HL-60/S4 treated with phorbol 12-myristate 13-acetate at 8.2 ng/mL for 4 days and 3 days (cell line): ENCODE results near the gene DYSF.

Source experiments
- in situ Hi-C: fragments of 300-500 bp; cut with MboI; formaldehyde crosslinking; loops from 2 replicates; pipeline ENCODE4 v1.15.0; 2022; ENCODE audit warnings: low sequenced_read_pairs

The DYSF gene

GRCh38 chr2:71695235-71696120, 242.1 kb downstream of the DYSF start:
- in situ Hi-C loops, result no loop called here

- in situ Hi-C loops, result no loop called here
These were observed 243.0 kb downstream of the DYSF start for GRCh38 chr2:71696381-71696780.

DNA sequence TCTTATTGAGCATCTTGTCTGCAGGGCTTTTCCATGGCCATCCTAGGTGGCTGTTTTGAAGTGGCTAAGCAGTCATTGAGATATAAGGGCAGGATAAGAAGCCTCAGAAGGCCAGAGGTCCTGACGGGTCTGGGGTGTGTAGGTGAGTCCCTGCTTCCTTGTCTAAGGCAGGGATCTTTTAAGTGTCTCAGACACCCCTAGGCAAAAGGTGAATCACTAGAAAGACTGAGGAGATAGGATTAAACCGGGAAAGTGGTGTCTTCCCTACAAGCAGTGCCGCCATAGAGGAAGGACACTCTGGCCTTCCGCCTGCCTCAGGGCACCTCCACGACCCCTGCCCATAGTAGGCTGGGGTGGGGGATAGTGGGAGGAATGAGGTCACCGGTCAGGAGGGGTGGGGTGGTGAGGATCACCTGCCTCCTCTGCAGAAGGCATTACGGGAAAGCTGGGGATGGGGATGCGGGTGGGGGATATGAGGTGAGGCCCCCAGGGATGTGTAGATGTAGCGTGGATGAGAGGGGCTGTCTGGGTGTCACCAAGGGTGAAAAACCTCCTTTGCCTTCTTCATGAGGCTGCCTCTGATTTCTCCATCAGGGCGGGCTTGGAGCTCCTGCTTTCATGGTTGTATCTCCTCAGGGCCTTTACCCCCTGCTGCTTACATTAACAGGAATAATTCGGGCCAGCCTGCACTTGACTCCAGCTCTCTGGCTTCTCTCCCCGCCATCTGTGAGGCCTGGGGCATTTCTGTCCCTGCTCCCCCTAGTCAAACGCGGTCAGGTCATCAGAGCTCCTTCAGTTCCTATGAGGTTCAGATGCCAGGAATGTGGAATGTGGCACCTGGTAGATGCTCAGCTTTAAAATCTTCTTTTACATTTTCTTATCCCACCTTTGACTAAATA, 244.0 kb downstream of the DYSF start:
- in situ Hi-C loops, result no loop called here

- in situ Hi-C loops, result no loop called here
These were observed 246.1 kb downstream of the DYSF start for GRCh38 chr2:71699428-71699827.

DNA sequence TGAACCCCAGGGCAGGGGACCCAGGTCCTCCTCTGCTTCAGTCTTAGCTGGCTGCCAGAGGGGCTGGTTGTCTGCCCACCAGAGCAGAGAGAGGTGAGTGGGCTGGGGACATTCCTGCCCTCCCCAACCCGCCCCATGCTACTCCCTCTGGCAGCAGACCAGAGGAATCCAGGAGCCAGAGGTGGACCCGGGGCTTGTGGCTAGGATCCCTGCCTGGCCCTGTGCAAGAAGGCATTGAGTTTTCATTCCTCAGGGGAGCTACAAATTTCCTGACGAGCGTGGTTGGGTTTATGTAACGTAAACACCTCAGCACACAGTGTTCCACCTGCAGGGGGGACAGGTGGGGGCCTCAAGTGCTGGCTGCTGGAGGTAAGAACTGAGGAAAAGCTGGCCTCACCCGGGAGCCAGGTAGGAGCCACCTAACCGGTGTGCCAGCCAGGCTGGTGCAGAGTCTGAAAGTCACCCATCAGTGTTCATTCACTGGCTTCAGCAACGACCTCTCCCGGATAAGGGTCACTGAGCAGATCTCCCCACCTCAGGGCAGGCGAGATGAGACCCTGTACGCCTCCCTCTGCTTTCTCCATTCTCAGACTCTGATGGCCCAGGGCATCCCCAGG, 246.8 kb downstream of the DYSF start:
- in situ Hi-C loops, result no loop called here

GRCh38 chr2:71700658-71701397, 247.5 kb downstream of the DYSF start:
- in situ Hi-C loops, result no loop called here

DNA sequence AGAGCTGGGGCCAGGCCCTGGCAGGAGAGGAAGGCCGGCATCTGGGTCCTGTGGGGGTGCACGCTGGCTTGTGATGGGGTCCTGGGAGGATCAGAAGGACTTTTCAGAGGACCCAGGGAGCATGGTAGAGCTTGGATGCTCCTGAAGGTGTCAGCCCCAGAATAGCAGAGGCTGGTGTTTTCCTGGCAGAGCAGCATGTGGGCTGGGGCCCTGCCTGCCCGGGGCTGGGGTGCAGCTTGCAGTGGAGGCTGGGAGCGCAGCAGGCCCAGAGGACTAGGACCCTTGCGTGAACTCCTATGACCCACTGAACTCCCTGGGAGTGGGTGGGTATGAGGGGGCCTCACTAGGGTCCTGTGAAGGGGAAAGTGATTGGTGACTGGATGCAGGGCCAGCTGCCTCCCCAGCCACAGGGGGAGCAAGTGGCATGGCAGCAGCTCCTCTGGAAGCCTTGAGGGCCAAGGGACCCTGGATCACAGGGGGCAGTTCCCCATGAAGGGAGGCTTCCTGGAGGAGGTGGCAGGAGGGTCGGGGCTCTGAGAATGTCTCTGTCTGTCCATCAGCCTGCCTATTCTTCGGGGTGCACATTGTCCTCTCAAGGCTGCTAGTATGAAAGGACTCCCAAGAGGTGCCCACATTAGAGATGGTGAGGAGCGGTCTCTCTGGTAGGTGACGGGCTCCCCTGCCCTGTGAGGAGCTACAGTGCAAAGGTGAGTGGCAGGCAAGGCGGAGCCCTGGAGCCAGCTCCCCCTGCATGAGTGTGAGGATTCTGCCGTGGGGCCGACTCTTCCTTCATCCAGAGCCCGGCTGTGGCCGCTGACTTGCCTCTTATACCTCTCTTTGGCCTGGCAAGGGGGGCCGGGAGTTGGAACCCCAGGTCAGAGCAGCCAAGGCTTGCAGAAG, 249.0 kb downstream of the DYSF start:
- in situ Hi-C loops, result no loop called here

DNA sequence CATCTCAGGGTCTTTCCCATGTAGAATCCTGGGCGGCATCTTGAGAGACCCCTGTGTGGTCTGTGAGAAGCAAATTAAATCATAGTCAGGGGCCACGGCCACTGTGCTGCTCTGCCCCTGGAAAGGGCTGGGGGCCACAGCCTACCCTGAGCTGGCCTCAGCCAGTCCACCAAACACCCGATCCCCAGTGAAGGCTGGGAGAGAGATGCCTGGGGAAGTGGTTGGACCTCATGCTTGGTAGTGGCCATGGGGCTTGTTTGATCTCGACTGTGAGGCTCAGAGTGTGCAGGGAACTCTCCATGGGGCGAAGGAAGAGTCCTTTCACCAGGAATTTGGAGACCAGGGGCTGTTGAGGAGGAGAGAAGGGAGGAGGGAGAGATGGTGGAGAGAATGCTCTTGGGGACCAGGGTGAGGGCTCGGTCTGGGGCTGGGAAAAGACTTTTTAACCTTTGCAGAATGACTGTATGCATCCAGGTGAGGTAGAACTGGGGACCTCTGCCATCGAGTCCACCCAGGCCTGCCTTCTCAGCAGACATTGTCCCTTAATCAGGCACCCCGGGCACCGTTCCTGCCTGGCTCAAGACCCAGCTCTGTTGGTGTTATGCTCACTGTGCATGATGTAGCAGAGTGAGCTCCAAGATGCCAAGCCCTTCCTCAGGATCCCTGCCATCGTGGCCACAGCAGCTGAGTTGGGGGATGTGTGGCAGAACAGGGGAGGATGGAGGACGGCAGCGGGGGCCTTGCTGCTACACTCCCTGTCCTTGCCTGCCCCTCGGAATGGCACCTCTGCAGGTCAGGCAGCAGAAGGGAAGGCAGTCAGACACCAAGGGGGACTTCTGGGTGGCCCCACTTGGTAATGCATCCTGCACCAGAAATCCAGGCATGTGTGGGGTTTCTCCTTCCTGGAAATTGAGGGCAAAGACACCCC, 249.9 kb downstream of the DYSF start:
- in situ Hi-C loops, result no loop called here

- in situ Hi-C loops, result no loop called here
These were observed 250.8 kb downstream of the DYSF start for GRCh38 chr2:71704131-71704561.

DNA sequence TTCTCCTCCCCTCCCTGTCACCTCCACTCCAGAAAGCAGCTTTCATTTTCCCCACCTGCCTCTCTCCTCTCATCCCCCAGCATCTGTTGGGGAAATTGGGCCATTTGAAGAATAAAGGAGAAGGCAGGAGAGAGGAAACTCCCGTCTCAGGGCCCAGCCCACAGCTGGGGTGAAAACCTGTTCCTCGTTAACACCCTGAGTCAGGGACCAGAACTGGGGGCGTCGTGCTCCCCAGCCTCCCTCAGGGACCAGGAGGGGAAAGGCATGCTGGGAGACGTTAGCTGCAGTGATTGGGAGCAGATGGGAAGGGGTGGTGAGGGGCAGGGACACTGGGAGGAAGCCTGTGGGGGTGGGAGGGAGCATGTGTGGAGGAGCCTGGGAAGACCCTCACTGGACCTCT, 251.3 kb downstream of the DYSF start:
- in situ Hi-C loops, result no loop called here

- in situ Hi-C loops, result no loop called here
These were observed 252.0 kb downstream of the DYSF start for GRCh38 chr2:71705171-71705960.

GRCh38 chr2:71706121-71706520, 252.8 kb downstream of the DYSF start:
- in situ Hi-C loops, result no loop called here

- in situ Hi-C loops, result no loop called here
These were observed 253.5 kb downstream of the DYSF start for GRCh38 chr2:71706836-71707235.

- in situ Hi-C loops, result no loop called here
These were observed 257.2 kb downstream of the DYSF start for GRCh38 chr2:71710367-71711132.

DNA sequence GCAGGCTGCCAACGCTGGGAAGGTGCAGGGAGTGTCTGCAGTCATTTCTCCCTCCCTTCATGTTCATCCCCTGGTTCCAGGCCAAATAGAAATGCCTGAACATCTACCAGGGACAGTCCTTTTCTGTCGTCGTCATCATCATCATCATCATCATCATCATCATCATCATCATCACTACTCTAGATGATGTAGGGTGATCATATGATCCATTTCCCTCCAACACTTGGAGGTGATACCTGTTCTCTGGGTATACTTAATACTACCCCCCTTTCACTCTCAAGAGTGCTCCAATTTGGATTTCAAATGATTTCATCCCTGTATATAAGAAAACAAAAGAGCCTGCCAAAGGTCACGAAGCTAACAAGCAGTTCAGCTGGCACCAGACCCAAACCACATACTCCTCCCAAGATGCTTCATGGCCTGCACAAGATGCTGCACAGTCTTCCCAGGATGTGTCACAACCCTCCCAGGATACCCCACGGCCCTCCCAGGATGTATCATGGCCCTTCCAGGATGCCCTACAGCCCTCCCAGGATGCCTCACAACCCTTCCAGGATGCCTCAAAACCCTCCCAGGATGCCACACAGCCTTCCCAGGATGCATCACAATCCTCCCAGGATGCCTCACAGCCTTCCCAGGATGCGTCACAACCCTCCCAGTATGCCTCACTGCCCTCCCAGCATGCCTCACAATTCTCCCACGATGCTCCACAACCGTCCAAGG, 257.9 kb downstream of the DYSF start:
- in situ Hi-C loops, result no loop called here

DNA sequence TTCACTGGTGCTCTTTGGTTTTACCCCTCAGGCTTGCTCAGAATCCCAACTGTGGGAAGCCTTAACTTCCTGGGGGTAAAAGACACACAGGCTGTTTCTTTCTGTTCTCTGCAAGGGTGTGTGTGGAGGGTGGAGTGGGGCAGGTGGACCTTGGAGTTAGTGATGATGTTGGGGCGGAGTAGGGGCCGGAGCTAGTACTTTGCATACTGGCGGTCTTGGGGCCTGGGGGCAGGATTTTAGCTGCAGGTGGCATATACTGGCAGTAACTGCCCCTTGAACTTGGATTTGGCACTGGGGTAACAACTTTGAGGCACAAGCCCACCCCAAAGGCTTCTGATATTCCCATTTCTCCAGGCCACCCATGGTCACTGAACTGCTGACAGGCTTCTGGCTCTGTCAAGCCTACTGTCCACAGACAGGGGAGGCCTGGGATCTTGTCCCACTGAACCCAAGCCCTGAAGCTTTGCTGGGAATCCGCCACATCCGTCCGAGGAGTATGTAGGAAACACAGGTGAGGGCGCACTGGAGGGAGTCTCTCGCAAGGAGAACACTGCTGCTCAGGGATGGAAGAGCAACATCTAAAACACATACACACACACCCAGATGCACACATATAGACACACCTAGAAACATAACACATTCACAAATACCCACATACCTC, 258.9 kb downstream of the DYSF start:
- in situ Hi-C loops, result no loop called here
